Ectodermal cell (in vitro differentiated cells): ENCODE measurements around the gene POTEF.
"Not testable (repeated sequence)": the region's sequence is repeated elsewhere in the genome, so short reads cannot be mapped to it uniquely, and the experiment has no call there.

Source experiments
- H3K27ac ChIP-seq: 2 replicates; pipeline ENCODE4 v1.7.0; 2013; ENCODE audit warnings: mild to moderate bottlenecking, low read depth, low read length; ENCODE audit not compliant: insufficient read depth, poor library complexity, severe bottlenecking
- H3K27me3 ChIP-seq: 2 replicates; pipeline ENCODE4 v1.7.0; 2013; ENCODE audit warnings: mild to moderate bottlenecking, low read length; ENCODE audit not compliant: insufficient read depth, control insufficient read depth, poor library complexity, severe bottlenecking
- H3K36me3 ChIP-seq: one replicate; pipeline ENCODE4 v1.7.0; 2013; ENCODE audit warnings: low read length; ENCODE audit not compliant: control insufficient read depth, insufficient read depth
- H3K4me1 ChIP-seq: one replicate; pipeline ENCODE4 v1.7.0; 2013; ENCODE audit warnings: low read length; ENCODE audit not compliant: control insufficient read depth, insufficient read depth
- H3K4me3 ChIP-seq: 2 replicates; pipeline ENCODE4 v1.7.0; 2013; ENCODE audit warnings: low read depth, low read length, control low read depth; ENCODE audit not compliant: insufficient read depth
- H3K9me3 ChIP-seq: 2 replicates; pipeline ENCODE4 v1.7.0; 2013; ENCODE audit warnings: mild to moderate bottlenecking, low read length, moderate library complexity; ENCODE audit not compliant: control insufficient read depth
- WGBS, 2 experiments: methylation state at CpG; one replicate each; pipeline ENCODE4 v1.1.7; 2013; ENCODE audit warnings: missing lambda C conversion rate in 2 of 2; 5-methylcytosine and 5-hydroxymethylcytosine counted together

Gene POTEF

GRCh38 chr2:130120924-130121323, 8.1 kb downstream of the POTEF start:
- not testable (repeated sequence) for H3K4me1 ChIP-seq, H3K4me3 ChIP-seq, H3K27ac ChIP-seq, H3K9me3 ChIP-seq, H3K27me3 ChIP-seq, H3K36me3 ChIP-seq
- 94 to 96% methylated on average over 34 to 36 of the region's 45 CpGs for WGBS, 2 experiments

- H3K9me3 ChIP-seq, H3K27ac ChIP-seq, H3K36me3 ChIP-seq, H3K27me3 ChIP-seq, H3K4me1 ChIP-seq, H3K4me3 ChIP-seq: not testable (repeated sequence)
- 16 to 33% methylated on average over 3 to 5 of the region's 8 CpGs for WGBS, 2 experiments
Measured at GRCh38 chr2:130102597-130103363, 26.2 kb downstream of the POTEF start.

- not testable (repeated sequence) for H3K27me3 ChIP-seq, H3K9me3 ChIP-seq, H3K27ac ChIP-seq, H3K4me3 ChIP-seq, H3K36me3 ChIP-seq, H3K4me1 ChIP-seq
- WGBS, 2 experiments, result 91 to 94% methylated on average over 2 to 3 of the region's 5 CpGs
Measured at GRCh38 chr2:130062645-130063044, 66.4 kb downstream of the POTEF start.

- not testable (repeated sequence) for H3K4me3 ChIP-seq, H3K27me3 ChIP-seq, H3K36me3 ChIP-seq, H3K4me1 ChIP-seq, H3K9me3 ChIP-seq, H3K27ac ChIP-seq
- 95 to 97% methylated on average over 4 to 5 of the region's 10 CpGs for WGBS, 2 experiments
Measured at GRCh38 chr2:130059982-130060381, 69.0 kb downstream of the POTEF start.

- not testable (repeated sequence) for H3K9me3 ChIP-seq, H3K27ac ChIP-seq, H3K4me1 ChIP-seq, H3K36me3 ChIP-seq, H3K4me3 ChIP-seq, H3K27me3 ChIP-seq
- WGBS, 2 experiments, result 71 to 81% methylated on average over 3 to 4 of the region's 7 CpGs
Measured at GRCh38 chr2:130056336-130056735, 72.7 kb downstream of the POTEF start.

GRCh38 chr2:130053217-130053911, 75.7 kb downstream of the POTEF start:
- not testable (repeated sequence) for H3K27ac ChIP-seq, H3K27me3 ChIP-seq, H3K36me3 ChIP-seq, H3K4me3 ChIP-seq, H3K9me3 ChIP-seq, H3K4me1 ChIP-seq
- 96 to 98% methylated on average over 6 to 7 of the region's 7 CpGs for WGBS, 2 experiments

GRCh38 chr2:130052376-130052775, 76.6 kb downstream of the POTEF start:
- H3K4me1 ChIP-seq, H3K27me3 ChIP-seq, H3K36me3 ChIP-seq, H3K9me3 ChIP-seq, H3K4me3 ChIP-seq, H3K27ac ChIP-seq: not testable (repeated sequence)
- 88% methylated on average over 2 to 3 of the region's 5 CpGs for WGBS, 2 experiments

GRCh38 chr2:130048422-130048821, 80.6 kb downstream of the POTEF start:
- H3K27ac ChIP-seq, H3K36me3 ChIP-seq, H3K27me3 ChIP-seq, H3K4me1 ChIP-seq, H3K4me3 ChIP-seq, H3K9me3 ChIP-seq: not testable (repeated sequence)
- 60 to 85% methylated on average over 1 of the region's 4 CpGs for WGBS, 2 experiments

GRCh38 chr2:130038265-130038603, 90.8 kb downstream of the POTEF start:
- WGBS, 2 experiments, result 92 to 96% methylated on average over 4 to 14 of the region's 16 CpGs
- H3K36me3 ChIP-seq, H3K27ac ChIP-seq, H3K27me3 ChIP-seq, H3K9me3 ChIP-seq, H3K4me3 ChIP-seq, H3K4me1 ChIP-seq: not testable (repeated sequence)

GRCh38 chr2:130025931-130026330, 103.1 kb downstream of the POTEF start:
- 91 to 100% methylated on average over 1 of the region's 1 CpG for WGBS, 2 experiments
- not testable (repeated sequence) for H3K9me3 ChIP-seq, H3K27me3 ChIP-seq, H3K4me1 ChIP-seq, H3K27ac ChIP-seq, H3K36me3 ChIP-seq, H3K4me3 ChIP-seq
